Measurements from ENCODE around the gene FOXL3.

GRCh38 chr7:270351-270983 lies 19.5 kb upstream of the FOXL3 start:
- TF ChIP-seq GATA2 (IDR thresholded peaks at IDR 0.05; ENCODE audit: low read depth, low read length) (no peak), GATA3 (IDR thresholded peaks at IDR 0.05; ENCODE audit: low read depth, low read length) (no peak)

All from SH-SY5Y (cell line).